NCI-H748 (cell line): ENCODE data around the gene PINK1.
"Not testable (repeated sequence)": the region's sequence is repeated elsewhere in the genome, so short reads cannot be mapped to it uniquely, and the experiment has no call there.

ENCODE experiments used
- DNase-seq: peaks from one replicate; lab custom pipeline; 2025; ENCODE audit not compliant: unreplicated experiment; lab: John Stamatoyannopoulos, UW

Gene PINK1

DNA sequence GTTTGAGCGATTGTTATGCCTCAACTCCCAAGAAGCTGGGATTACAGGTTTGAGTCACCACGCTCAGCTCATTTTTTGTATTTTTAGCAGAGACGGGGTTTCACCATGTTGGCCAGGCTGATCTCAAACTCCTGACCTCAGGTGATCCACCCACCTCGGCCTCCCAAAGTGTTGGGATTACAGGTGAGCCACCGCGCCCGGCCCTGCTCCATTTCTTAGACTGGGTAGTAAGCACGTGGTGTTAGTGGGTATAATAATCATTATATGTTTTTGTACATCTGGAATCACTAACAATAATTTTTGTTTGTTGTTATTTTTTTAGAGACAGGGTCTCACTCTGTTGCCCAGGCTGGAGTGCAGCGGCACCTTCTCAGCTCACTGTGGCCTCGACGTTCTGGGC, 40.4 kb downstream of the PINK1 start:
- not testable (repeated sequence) for DNase-seq

DNA sequence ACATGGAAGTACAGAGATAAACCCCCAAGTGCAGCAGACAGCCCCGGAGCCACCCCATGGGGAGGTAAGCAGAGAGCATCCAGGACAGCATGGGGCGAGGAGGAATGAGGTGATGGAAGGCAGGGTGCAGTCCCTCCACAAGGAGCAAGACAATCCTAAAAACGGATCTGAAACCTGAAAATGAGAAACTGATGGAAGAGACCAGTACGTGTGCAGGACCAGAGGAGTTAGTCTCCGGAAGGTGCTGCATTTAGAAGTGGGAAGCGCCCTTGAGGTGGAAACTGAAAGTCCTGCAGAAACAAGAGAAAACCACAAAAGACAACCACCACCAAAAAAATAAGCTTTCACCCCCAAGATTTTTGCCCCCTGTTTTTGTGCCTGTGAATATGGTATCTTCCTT, 45.3 kb downstream of the PINK1 start:
- DNase-seq: no peak

DNA sequence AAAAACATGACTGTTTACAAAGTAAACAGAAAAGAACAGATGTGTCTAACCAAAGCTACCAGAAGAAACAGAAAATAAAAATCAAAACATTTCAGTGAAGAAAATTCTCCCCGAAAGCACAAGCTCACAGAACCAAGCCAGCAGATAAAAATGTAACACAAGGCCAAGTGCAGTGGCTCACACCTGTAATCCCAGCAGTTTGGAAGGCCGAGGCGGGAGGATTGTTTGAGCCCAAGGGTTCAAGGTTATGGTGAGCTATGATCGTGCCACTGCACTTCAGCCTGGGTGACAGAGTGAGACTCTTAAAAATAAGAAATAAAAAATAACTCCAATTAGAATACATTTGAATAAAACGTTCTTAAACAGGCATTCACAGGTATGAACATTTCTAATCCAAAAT, 47.0 kb downstream of the PINK1 start:
- DNase-seq: no peak

DNA sequence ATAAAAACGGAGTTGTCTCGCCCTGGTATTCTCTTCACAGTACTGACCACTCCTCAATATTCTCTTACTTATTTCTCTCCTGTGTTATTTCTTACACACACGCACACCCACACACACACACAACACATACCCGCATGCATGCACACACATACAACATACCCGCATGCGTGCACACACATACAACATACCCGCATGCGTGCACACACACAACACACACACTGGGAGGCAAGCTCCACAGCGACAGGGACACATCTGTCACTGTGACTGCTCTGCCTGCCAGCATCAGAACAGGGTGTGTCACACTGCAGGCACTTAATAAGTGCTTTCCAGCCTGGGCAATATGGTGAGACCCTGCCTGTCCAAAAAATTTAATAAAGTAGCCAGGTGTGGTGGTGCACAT, 48.7 kb downstream of the PINK1 start:
- DNase-seq: no peak

DNA sequence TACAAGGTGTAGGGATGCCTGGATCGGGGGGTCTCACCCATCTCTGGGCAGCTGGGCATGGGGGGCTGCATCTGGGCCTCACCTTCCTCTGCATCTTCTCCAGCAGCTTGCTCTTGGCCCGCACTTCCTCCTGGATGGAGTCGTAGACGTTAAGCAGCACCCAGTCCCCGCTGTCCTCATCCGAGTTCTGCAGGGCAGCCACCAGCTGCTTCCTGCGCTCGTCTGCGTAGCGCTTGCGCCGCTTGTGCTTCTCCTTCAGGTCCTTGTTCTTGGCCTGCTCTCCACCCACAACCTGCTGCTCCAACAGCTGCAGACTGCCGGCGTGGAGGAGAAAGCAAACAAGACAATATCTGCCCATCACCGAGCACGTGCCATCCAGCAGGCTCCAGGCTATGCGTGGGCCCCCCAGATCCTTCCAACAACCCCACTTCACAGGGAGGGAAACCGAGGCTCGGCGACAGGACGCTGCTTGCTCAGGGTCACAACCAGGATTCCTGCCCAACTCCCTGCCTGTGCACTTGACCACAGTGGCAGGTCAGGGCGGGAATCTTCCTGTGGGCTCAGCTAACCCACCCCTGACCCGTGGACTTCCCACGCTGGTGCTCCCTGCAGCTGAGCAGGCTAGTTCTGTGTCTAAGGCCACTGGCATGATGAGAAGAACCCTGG, 49.4 kb downstream of the PINK1 start:
- no peak for DNase-seq

DNA sequence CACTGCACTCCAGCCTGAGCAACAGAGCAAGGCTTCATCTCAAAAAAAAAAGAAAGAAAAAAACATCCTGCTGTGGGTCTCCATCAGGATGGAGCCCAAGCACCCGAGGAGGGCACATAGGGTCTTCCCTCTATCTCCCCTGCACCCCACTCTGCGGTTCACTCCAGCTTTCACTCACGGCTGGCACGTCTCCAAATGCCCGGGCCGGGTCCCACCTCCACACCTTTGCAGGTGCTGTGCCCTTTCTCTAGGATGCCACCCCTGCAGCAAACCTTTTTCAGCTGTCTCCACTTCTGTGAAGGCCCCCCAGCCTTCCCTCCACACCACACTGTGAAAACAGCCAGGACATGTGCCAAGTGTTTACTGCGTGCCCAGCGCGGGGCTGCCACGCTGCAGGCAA, 50.4 kb downstream of the PINK1 start:
- no peak for DNase-seq

DNA sequence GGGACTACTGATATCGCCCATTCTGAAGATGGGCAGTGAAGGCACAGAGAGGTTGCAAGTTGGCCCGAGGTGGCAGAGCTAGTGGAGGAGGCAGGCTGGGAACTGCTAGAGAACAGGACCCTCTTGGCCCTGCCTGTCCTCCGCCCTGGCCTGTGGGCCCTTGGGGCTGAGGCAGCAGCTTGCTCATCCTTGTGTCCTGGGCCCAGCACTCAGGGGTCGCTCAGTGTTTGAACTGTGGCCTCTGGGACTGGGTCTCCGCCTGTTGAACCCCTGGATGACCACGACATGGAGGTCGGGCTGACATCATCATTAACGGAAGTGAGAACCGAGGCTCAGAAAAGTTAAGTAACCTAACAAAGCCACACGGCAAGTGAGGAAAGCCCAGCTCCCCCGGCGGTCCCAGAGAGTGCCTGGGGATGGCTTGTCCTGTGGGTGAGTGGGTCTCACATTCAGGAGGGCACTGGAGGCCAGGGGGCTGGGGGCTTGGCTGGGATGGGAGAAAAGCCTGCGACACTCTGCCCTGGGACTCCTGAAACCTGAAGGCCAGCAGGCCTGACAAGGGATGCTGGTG, 50.9 kb downstream of the PINK1 start:
- no peak for DNase-seq

DNA sequence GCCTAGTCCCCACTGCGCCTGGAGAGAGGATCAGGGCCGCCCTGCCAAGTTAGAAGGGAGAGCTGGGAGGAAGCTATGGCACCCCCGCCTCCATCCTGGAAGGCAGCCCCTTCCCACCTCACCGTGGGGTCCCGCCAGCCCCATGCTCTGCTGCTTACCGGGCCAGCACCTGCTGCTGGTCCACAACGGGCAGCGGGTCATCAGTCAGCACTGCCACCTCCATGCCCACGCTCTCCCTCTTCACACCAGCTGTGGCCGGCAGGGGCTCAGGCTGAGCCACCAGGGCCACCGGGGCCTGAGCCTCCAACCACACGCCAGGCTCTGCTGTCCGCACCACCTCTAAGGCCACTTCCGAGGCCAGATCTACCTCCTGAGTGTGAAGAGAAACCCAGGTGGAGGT, 51.4 kb downstream of the PINK1 start:
- DNase-seq: no peak

DNA sequence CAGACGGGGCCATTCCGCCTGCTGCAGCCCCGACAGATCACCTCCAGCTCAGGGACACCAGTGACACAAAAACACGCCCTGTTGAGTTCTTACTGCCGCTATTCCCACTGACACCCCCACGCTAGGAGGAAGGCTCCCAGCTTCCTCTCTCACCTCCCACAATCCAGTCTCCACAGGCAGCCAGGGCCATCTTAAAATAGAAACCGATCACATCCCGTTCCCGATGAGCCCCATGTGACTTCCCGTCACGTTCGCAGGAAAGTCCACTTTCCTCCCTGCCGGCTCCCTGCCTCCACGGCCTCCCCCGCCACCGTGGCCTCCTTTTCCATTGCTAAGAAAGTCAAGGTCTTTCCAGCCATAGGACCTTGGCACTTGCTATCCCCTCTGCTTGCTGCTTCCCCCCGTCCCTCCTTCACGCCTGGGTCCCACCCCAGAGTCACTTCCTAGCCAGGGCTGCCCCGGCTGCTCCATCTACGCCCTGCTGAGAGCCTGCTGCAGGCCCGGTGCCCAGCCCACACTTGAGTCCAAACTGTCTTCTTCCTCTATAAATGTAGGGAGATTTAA, 51.9 kb downstream of the PINK1 start:
- no peak for DNase-seq

DNA sequence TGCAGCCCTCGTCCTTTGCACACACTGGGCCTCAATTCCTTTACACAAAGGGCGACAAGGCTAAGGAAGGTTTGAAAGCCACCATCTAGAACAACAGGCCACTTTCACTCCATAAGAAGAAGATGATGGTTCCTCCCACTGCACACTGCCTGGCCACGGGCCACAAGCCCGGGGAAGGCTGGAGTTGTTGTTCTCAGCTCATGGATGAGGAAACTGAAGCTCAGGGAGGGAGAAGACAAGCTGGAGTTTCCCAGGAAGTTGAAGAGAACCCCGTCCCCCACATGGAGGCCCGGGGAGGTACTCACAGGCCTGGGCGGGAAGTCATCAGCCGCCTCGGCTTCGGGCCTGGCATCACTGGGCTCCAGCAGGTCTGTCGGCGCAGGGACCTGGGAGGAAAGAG, 52.5 kb downstream of the PINK1 start:
- no peak for DNase-seq

DNA sequence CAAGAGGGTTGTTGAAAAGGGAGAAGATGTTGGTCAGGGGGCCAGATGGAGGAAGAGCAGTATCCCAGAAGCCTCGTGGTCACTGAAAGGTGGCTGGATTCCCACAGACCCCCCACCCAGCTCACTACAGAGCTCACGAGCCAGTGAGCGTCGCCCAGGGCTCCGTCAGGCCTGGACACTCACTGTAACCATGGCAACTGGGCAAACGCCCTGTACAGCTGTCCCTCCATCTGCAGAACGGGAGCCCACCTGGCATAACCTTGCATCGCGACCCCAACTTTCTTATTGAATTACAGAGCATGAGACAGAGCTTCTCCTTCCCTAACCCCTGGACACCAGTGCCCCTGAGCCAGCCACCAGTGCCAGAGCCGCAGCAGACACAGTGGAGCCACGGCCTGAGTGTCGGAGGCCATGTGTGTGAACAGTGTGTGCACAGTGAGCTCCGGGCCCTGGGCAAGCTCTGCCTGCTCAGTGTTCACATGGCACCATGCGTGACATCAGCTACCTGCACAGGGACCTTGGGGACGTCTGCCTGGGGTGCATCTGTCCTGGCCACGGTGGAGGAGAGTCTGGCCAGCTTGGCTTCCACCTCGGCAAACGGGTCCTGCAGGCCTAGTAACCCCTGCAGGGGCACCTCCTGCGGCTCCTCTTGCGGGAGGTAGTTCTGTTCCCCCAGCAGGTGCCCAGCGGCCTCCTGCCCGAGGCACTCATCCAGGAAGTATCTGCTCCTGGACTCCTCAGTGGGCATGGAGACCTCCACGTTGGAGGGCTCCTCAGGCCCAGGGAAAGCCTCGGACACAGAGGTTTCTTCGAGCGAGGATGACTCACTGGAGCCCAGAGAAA, 53.8 kb downstream of the PINK1 start:
- peak; percentile 10 for DNase-seq

DNA sequence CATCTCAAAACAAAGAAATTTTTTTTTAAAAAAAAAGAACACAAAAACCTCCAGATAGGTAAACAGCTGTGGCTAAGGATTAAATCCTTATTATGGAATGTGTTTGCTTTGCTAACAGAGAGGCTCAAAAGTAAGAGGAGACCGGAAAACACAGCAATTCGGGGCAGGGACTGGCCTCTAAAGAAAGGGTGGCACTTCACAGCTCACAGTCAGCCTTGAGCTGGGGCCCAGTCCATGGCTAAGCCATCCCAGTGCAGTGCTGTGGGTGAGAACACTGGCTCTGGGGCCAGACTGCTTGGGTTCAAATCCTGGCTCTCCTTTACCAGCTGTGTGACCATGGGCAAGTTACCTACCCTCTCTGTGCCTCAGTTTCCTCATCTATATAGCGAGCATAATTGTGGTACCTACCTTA, 56.4 kb downstream of the PINK1 start:
- no peak for DNase-seq

DNA sequence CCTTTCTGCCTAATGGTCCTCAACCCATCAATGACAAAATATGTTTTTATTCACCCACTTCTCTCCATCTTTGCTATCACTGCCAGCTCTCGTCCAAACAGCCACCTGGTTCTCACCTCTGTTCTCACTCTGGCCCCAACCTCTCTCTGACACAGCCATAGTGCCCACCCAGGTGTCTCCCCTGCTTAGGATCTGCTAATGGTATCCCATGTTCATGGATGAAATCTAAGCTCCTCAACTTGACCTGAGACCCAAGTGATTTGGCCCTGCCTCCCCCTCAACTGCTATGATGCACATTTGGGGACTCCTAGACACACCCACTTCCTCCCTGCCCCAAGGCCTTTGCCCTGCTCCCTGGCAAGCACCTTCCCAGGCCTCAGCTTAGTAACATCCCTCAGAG, 58.6 kb downstream of the PINK1 start:
- DNase-seq: no peak

DNA sequence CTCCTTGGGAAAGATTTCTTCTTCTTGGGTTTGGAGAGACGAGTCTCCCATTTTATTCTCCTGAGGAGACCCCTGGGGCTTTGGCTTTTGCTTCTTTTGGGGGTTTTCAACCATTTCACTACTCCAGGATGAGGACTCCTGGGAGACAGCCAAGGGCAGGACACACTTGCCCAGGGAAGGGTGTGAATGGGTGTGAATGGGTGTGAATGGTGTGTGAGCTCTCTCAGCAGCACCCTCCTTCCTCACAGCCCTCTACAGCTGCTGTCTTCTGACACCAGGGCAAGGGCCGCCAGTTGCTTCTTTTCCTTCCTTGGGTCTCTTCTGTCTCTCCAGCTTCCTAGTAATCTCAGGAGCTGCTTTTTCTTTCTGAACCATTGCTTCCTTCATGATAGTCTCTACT, 60.4 kb downstream of the PINK1 start:
- DNase-seq: no peak

DNA sequence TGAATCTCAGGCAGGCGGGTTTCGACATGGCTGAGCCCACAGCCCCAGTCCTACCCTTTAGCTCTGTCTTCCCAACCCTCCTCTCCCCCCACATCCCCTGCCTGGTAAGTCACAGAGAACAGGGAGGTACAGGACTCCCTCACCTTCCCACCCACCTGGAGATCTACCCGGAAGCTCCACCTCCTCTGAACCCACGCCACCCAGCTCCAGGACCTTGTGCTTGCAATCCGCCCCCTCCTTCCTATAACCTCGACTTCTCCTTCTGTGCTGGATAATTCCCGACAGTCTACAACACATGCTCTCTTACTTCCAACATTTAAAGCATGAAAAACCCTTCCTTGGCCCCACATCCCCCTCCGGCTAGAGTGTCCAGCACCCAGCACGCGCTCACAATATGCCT, 62.3 kb downstream of the PINK1 start:
- DNase-seq: no peak

DNA sequence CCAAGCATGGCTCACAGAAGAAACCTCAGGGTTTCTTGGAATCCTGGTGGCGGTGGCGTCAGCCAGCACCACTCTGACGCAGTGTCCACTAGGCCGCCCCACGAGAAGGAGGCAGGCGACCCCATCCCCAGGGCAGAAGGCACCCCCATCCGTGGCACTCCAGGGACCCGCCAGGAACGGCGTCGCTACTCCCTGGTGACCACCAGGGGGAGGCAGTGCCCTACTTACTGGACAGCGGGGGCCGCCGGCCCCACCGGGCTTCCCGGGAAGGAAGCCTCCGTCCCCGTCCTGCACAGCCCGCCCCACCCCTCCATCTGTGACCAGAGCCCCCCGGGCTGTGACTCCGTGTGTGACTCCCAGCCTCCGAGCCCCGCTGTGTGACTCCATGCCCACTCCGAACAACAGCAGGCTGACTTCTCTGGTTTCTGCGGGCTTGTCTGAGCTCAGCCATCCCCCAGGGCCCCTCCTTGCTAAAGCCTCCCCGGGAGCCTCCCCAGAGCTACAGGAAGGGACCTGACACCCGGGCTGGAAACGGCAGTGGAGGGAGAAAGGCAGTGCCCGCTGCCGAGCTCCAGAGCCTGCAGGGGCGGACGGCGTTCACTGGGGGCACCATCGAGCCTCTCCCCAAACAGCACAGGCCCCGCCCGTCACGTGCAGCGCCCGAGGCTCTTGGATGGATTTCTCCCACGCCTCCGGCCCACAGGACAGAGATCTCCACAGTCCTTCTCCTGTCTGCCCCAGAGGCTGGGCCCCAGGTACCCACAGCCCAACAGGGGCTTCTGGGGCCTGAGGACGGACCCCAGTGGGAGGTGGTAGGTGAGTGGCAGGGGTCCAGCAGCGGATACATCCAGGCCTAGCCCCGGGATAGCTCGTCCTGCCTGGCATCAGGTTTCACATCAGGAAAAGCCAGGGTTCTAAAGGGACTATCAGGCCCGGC, 63.4 kb downstream of the PINK1 start:
- peak; percentile 85 for DNase-seq

DNA sequence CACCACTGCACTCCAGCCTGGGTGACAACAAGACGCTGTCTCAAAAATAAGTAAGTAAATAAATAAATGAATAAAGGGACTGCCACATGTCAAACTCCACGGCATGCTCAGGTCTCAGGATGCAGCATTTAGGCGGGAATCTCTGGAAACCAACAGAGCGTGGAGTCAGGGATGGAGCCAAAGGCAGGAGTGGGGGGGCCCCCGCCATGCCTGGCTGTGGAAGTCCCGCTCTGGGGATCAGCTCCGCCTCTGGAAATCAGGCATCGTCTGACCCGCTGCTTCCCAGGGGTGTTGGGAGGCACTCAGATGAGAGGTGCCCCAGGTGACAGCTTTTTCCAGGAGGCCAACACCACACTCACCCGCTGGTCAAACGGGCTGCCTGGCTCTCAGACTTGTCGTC, 64.3 kb downstream of the PINK1 start:
- no peak for DNase-seq

DNA sequence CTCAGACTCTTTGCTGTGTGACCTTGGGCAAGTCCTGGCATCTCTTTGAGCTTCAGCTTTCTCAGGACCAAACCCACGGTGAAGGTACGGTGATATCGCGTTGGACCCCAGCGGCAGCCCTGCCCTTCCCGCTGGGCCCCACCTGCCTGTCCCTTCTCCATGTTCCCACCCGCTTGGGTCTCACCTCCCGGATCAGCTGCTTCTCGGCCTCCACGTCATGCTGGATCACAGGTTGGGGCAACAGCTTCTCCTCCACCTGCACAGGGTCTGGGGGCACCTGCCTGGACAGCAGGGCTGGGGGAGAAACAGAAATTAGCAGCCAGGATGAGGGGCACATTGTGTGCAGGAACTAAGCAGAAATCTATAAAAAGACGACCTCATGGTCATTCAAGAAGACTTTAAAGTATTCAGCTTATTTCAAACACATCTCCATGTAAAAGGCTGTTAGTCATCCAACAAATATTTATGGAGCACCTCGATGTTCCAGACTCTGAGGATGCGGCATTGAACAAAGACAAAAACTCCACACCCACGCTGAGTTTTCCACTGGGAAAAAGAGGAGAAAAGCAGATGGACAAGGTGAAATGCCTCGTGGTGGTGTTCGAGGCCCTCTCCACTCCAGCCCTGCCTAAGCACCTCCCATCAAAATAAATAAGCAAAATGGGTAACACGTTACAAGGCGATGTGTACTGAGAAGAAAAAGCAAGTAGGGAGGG, 65.1 kb downstream of the PINK1 start:
- no peak for DNase-seq

DNA sequence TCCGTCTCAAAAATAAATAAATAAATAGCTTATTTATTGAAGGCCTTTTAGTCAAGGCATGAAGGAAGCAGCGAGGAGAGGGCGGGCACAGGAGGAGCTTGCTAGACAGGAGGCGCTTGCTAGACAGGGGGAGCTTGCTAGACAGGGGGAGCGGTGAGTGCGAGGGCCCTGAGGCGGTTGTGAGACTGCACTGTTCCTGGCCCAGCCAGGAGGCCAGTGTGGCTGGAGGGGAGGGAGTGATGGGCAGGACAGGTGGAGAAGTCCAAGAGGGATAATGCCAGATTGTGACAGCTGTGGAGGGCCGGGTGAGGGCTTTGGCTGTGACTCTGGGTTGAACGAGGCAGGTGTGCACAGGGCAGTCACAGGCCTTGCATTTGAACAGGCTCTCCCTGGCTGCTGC, 66.3 kb downstream of the PINK1 start:
- DNase-seq: no peak

DNA sequence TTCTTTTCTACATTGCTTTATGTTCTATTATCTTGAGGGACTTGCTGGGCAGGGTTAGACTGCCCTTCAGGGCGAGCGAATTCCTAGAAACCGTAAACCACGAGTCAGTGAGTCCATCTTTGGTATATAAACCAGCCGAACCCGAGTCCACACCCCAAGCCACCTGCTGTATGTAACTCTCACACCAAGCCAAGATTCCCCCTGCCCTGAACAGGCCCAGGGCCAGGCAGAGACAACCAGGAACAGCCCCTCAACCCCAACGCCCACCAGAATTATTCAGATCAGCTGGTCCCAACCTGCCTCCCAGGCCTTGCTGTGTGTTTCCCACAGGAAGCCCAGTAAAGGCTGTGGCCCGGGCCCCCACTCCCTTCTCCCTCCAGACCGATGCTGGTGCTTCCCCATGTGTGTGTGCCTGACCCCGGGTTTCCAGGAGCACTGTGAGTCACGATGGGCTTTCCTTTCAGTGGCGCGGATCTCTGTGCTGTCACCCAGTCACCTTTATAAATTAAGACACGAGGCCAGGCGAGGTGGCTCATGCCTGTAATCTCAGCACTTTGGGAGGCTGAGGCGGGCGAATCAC, 67.5 kb downstream of the PINK1 start:
- DNase-seq: no peak
